CD4-positive, alpha-beta T cell treated with Interleukin-1 beta for 1 hour (primary cell): Measurements from ENCODE around the gene SAMM50.

ENCODE experiments used
- DNase-seq, 2 donors: peaks; one replicate each; pipeline ENCODE4 v3.0.0-alpha.2; 2020 to 2022

SAMM50 gene

DNA sequence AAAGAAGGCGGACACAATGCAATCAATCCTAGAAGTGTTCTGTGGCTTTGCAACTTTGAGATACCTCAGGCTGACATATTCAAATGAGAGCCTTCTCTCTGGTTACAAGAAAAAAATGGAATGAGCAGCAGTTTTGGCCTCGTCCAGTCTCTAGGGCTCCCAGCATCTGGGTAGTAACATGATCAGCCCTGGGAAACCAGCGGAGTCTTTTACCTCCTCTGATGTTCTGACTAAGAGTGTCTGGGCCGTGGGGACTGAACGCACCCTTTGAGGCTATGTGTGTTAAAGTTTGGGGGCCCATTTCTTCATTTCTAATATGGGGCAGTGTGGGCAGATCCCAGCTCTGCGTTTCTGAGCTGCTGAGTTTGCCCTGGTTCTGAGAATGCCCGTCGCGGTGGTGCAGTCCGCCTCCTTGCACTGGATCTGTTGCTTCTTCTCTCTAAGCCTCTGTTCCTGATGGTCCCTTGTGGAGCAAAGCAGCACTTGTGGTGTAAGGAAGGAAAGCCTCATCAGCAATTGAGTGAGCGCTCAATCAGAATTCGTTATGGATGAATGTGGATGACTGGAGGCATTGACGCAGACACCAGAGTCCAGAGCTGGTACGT, 77.0 kb downstream of the SAMM50 start:
- no peak for DNase-seq

DNA sequence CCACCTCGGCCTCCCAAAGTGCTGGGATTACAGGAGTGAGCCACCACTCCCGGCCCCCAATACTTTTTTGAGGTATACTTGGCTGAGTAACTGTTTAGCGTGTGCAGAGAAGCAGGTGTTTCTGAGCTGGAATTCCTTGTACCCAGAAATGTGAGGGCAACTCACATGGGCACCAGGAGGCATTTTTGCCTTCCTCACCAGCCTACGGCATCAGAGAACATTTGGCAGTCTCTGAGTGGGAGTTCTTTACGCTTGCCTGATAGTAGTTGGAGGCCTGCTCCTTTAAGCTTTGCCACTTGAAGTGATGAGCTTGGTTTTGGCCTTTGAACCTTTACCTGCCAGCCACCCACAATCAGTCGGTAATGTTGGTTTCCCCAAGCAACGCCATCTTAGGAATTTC, 78.0 kb downstream of the SAMM50 start:
- DNase-seq, result no peak

DNA sequence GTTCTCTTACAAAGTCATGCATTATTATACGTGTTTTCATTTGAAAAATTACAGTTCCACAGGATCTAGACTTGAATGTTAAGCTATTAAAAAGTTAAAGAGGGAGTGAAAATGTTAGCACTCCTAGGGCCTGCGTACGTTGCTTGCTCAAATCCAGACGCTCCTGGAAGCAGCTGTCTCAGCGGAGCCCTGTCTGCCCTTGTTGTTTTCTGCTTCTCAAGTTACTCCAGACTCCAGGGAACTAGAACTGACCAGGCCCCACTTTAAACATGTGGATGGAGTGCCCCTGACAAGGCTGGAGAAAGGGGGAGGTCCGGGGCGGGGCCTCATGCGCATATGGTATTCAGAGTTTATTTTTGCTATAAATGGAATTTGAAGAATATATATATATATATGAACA, 78.5 kb downstream of the SAMM50 start:
- no peak for DNase-seq

DNA sequence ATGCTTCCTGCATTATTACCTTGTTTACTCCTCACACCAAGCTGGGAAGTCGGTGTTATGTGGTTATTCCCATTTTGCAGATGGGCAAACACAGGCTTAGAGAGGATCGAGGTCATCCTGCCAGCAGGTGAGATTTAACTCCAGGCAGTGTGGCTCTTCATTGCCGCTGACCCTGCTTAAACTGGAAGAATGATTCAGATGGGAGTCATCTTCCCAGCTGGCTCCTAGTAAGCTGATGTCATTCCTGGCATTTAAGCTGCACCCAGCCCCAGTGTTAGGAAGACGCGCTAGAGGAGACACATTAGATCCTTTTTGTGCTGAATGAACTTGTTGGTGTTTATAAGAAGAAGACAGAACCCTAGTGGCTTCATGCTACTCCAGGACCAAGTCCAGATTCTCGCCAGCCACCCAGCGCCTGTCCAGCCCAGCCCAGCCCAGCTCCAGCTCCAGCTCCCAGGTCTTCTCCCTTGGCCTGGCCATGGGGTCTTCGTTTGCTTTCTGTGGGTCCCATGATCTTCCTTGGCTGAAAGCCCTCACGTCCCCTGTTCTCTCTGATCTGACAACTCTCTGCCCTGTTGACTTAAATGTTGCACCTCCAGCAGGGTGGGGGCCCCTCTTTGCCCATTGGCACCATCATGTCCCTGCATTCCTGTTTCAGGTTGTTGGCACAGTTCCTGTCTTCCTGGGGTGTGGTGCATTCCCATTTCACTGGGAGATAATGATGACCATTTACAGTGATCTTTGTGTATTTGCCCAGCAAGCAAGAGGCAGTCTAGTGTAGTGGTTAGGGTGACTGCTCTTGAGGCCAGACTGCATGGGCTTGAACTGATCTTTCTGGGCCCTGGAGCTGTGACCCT, 82.5 kb downstream of the SAMM50 start:
- no peak for DNase-seq

DNA sequence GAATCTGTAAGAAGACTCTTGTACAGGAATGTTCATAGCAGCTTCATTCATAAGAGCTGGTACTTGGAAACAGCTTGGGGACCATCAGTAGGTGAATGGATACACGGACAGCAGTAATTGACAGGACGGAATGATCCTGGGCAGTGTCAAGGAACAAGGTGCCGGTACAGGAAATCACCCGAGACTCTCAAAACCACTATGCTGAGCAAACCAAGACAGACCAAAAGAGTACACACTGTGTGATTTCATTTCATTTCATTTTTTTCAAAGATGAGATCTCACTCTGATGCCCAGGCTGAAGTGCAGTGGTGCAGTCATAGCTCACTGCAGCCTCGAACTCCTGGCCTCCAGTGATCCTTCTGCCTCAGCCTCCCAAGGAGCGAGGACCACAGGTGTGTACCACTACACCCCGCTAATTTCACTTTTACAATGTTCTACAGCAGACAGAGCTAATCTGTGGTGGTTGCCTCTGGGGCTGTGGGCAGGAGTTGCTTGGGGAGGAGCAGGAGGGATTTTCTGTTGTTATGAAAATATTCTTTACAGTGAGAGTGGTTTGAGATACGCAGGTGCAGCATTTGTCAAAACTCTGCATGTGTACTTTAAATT, 84.4 kb downstream of the SAMM50 start:
- no peak for DNase-seq

DNA sequence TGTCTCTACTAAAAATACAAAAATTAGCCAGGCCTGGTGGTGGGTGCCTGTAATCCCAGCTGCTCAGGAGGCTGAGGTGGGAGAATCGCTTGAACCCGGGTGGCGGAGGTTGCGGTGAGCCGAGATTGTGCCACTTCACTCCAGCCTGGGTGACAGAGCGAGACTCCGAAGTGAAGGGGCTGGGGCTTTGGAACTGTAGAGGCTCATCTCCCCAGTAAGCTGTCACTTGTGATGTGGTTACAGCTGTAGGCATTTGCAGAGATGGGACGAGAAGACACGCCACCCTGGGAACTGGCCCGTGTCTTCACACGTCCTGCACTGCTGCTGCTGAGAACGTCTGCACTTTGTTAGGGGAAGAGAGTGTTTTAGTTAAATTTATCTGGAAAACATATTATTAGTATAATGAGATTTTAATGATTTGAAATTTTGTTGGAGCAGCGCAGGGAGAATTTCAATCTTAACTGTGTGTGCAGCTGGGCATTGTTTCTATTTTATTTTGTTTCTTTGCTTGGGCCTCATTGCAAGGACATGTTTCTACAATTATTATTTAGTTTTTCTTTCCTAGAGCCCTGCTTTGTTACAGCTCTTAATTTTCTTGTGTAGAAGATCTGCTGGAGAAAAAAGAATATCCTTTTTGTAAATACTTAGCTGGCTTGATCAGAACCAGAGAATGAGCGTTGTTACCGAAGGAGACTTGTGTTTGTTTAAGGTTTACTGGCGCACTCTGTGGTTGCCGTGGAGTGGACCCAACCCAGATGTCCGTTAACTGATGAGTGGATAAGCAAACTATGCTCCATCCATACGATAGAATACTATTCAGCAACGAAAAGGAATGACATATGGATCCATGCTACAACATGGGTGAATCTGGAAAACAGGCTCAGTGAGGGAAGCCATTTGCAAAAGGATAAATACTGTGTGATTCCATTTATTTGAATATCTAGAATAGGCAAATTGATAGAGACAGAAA, 87.3 kb downstream of the SAMM50 start:
- no peak for DNase-seq

DNA sequence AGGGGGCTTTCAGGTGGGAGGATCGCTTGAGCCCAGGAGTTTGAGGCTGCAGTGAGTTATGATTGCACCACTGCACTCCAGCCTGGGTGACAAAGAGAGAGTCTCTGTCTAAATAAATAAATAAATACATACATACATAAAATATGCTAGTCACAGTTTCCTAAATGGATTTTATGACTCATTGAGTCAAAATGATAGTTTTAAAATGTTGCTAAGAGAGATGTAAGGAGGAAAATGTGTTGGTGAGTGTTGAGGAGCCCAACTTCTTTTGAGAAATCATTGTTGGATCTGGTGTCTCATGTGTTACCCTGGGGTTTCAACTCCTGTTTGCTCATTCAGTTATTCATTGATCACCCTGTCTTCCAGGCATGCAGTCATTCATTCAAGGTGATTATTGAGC, 89.9 kb downstream of the SAMM50 start:
- no peak for DNase-seq
